ENCODE measurements around the gene BCAS1. TPM values are rescaled to one million over a fixed set of nuclear protein-coding genes. Genes with fewer than 3 reads are reported as not detected.
A peak's percentile ranks its signal among the peaks of the same experiment; 100 is the strongest.

The BCAS1 gene
- total RNA-seq, 4 donors from 2014 or later: 0.29 to 0.83 TPM; not detected in 2

GRCh38 chr20:54115172-54115854 is 44.9 kb upstream of the BCAS1 start:
- Histone ChIP-seq H3K27ac (peak overlapping the region in 1 of 2 donors; percentile 60), H3K4me1 (no peaks in the 10 kb centered on the region), H3K9me3 (no peaks in the 10 kb centered on the region), H3K27me3 (no peaks in the 10 kb centered on the region), H3K4me3 (no peak overlapping the region), H3K36me3 (no peaks in the 10 kb centered on the region)
- TF ChIP-seq POLR2A (IDR thresholded peaks at IDR 0.05) (no peak), CTCF (IDR thresholded peaks at IDR 0.05) (no peak)
- intact Hi-C loops (cut with DNase I; ENCODE audit: low total_unique reads): no loop called here
- DNase-seq: peak; percentile 33 to 43

GRCh38 chr20:54114109-54114508 is 43.7 kb upstream of the BCAS1 start:
- no peak for DNase-seq
- Histone ChIP-seq H3K27me3 (no peaks in the 10 kb centered on the region), H3K27ac (no peak overlapping the region), H3K36me3 (no peaks in the 10 kb centered on the region), H3K9me3 (no peaks in the 10 kb centered on the region), H3K4me3 (no peak overlapping the region), H3K4me1 (no peaks in the 10 kb centered on the region)
- intact Hi-C loops (cut with DNase I; ENCODE audit: low total_unique reads): no loop called here
- no peak for TF ChIP-seq CTCF (IDR thresholded peaks at IDR 0.05)
- TF ChIP-seq POLR2A (IDR thresholded peaks at IDR 0.05): no peak

GRCh38 chr20:54113566-54113965 is 43.2 kb upstream of the BCAS1 start:
- no peaks in the 10 kb centered on the region for H3K9me3 ChIP-seq
- H3K4me3 ChIP-seq: no peak overlapping the region
- no peaks in the 10 kb centered on the region for H3K27me3 ChIP-seq
- intact Hi-C loops (cut with DNase I; ENCODE audit: low total_unique reads): no loop called here
- no peak for DNase-seq
- no peaks in the 10 kb centered on the region for H3K36me3 ChIP-seq
- no peak overlapping the region for H3K27ac ChIP-seq
- TF ChIP-seq POLR2A (IDR thresholded peaks at IDR 0.05) (no peak), CTCF (IDR thresholded peaks at IDR 0.05) (no peak)
- no peaks in the 10 kb centered on the region for H3K4me1 ChIP-seq

GRCh38 chr20:54112221-54112884 is 42.0 kb upstream of the BCAS1 start:
- intact Hi-C loops (cut with DNase I; ENCODE audit: low total_unique reads): no loop called here
- peak; percentile 36 to 41 for DNase-seq
- H3K4me3 ChIP-seq: no peak overlapping the region

More at GRCh38 chr20:54112221-54112884, 42.0 kb upstream of the BCAS1 start:
- Histone ChIP-seq H3K36me3 (no peaks in the 10 kb centered on the region), H3K27ac (no peak overlapping the region), H3K4me1 (no peaks in the 10 kb centered on the region), H3K27me3 (no peaks in the 10 kb centered on the region), H3K9me3 (no peaks in the 10 kb centered on the region)
- TF ChIP-seq CTCF (IDR thresholded peaks at IDR 0.05) (no peak), POLR2A (IDR thresholded peaks at IDR 0.05) (no peak)
